Adipose tissue (tissue), 3 donors: ENCODE measurements around the gene PSAPL1. TPM values are rescaled to one million over a fixed set of nuclear protein-coding genes. Genes with fewer than 3 reads are reported as not detected.

Source experiments
- H3K27ac ChIP-seq: one replicate; pipeline ENCODE4 v1.5.1; 2013; ENCODE audit warnings: low read depth, low read length
- WGBS, 3 donors: extraction: QIAGEN DNeasy Blood & Tissue Kit; methylation state at CpG; one replicate each; pipeline ENCODE4 v1.1.7; 2013; 5-methylcytosine and 5-hydroxymethylcytosine counted together
- polyA plus RNA-seq, 3 donors: library from polyadenylated mRNA; stranded (reverse); fragments of 200-250 nt; gene quantifications; one replicate each; pipeline ENCODE4 v1.2.3, GENCODE V29; 2013
- donor health status: healthy with polysubstance abuse.
- donor health status: Bipolar disorder and iron deficiency.
- donor health status: healthy.

The PSAPL1 gene
- 1 to 10 TPM in 1 of 3 donors, under 1 TPM in 1, not detected in 1; 0.22 to 2.1 TPM for polyA plus RNA-seq

- 20 to 33% (median 26%) methylated on average over 7 of the region's 7 CpGs for WGBS, 3 donors
- H3K27ac ChIP-seq, result no peak within 1 kb of the TSS
Observed at GRCh38 chr4:7434766-7435150, at the start of gene PSAPL1. PSAPL1 (minus strand) TSS chr4:7434930; CDS start chr4:7434879, 51 bp downstream.

- H3K27ac ChIP-seq, result no peak overlapping the region
- 77 to 92% (median 85%) methylated on average over 14 of the region's 14 CpGs for WGBS, 3 donors
Observed at GRCh38 chr4:7481227-7481626, 46.5 kb upstream of the PSAPL1 start.

- 74 to 89% (median 87%) methylated on average over 16 of the region's 16 CpGs for WGBS, 3 donors
- H3K27ac ChIP-seq, result no peak overlapping the region
Observed at GRCh38 chr4:7480423-7480822, 45.7 kb upstream of the PSAPL1 start.

- no peak overlapping the region for H3K27ac ChIP-seq
- WGBS, 3 donors, result 64 to 82% (median 81%) methylated on average over 11 of the region's 11 CpGs
Observed at GRCh38 chr4:7478665-7479064, 43.9 kb upstream of the PSAPL1 start.

GRCh38 chr4:7477695-7478094 lies 43.0 kb upstream of the PSAPL1 start:
- 83 to 90% (median 88%) methylated on average over 7 of the region's 7 CpGs for WGBS, 3 donors
- H3K27ac ChIP-seq, result no peak overlapping the region

GRCh38 chr4:7476820-7477219 lies 42.1 kb upstream of the PSAPL1 start:
- no peak overlapping the region for H3K27ac ChIP-seq
- WGBS, 3 donors, result 45 to 72% (median 70%) methylated on average over 6 of the region's 6 CpGs

GRCh38 chr4:7475207-7475606 lies 40.5 kb upstream of the PSAPL1 start:
- H3K27ac ChIP-seq, result no peak overlapping the region
- 69 to 89% (median 88%) methylated on average over 5 of the region's 5 CpGs for WGBS, 3 donors

GRCh38 chr4:7474320-7474719 lies 39.6 kb upstream of the PSAPL1 start:
- WGBS, 3 donors, result 64 to 82% (median 78%) methylated on average over 7 of the region's 7 CpGs
- no peak overlapping the region for H3K27ac ChIP-seq

- H3K27ac ChIP-seq, result no peak overlapping the region
- 51 to 79% (median 75%) methylated on average over 10 of the region's 10 CpGs for WGBS, 3 donors
Observed at GRCh38 chr4:7473081-7473480, 38.4 kb upstream of the PSAPL1 start.

GRCh38 chr4:7472442-7473013 lies 37.8 kb upstream of the PSAPL1 start:
- 20 to 40% (median 38%) methylated on average over 18 to 19 of the region's 19 CpGs for WGBS, 3 donors
- no peak overlapping the region for H3K27ac ChIP-seq

GRCh38 chr4:7470522-7471128 lies 35.9 kb upstream of the PSAPL1 start:
- 74 to 91% (median 91%) methylated on average over 8 of the region's 8 CpGs for WGBS, 3 donors
- no peak overlapping the region for H3K27ac ChIP-seq

- H3K27ac ChIP-seq, result no peak overlapping the region
- WGBS, 3 donors, result 68 to 92% (median 87%) methylated on average over 3 of the region's 3 CpGs
Observed at GRCh38 chr4:7470111-7470510, 35.4 kb upstream of the PSAPL1 start.

GRCh38 chr4:7469023-7469422 lies 34.3 kb upstream of the PSAPL1 start:
- H3K27ac ChIP-seq, result no peak overlapping the region
- 80 to 92% (median 87%) methylated on average over 4 of the region's 4 CpGs for WGBS, 3 donors

GRCh38 chr4:7467471-7467870 lies 32.7 kb upstream of the PSAPL1 start:
- no peak overlapping the region for H3K27ac ChIP-seq
- WGBS, 3 donors, result 77 to 85% (median 84%) methylated on average over 7 of the region's 7 CpGs

GRCh38 chr4:7466904-7467303 lies 32.2 kb upstream of the PSAPL1 start:
- no peak overlapping the region for H3K27ac ChIP-seq
- WGBS, 3 donors, result 75 to 93% (median 90%) methylated on average over 7 of the region's 7 CpGs

GRCh38 chr4:7466215-7466614 lies 31.5 kb upstream of the PSAPL1 start:
- no peak overlapping the region for H3K27ac ChIP-seq
- WGBS, 3 donors, result 81 to 85% (median 83%) methylated on average over 8 of the region's 8 CpGs

- WGBS, 3 donors, result 81 to 88% (median 84%) methylated on average over 9 of the region's 9 CpGs
- no peak overlapping the region for H3K27ac ChIP-seq
Observed at GRCh38 chr4:7465017-7465416, 30.3 kb upstream of the PSAPL1 start.

- WGBS, 3 donors, result 74 to 88% (median 80%) methylated on average over 5 of the region's 5 CpGs
- no peak overlapping the region for H3K27ac ChIP-seq
Observed at GRCh38 chr4:7464259-7464655, 29.5 kb upstream of the PSAPL1 start.

GRCh38 chr4:7463566-7464258 lies 29.0 kb upstream of the PSAPL1 start:
- WGBS, 3 donors, result 71 to 77% (median 77%) methylated on average over 20 of the region's 20 CpGs
- no peak overlapping the region for H3K27ac ChIP-seq

GRCh38 chr4:7462509-7462971 lies 27.8 kb upstream of the PSAPL1 start:
- no peak overlapping the region for H3K27ac ChIP-seq
- WGBS, 3 donors, result 34 to 51% (median 48%) methylated on average over 11 of the region's 11 CpGs
